ENCODE results near the gene BARD1. TPM values are rescaled to one million over a fixed set of nuclear protein-coding genes. Genes with fewer than 3 reads are reported as not detected.

The BARD1 gene
- total and polyA plus RNA-seq, 2 of the 8 experiments (the other 6 are each of a cell fraction or from before 2014, with no cell fraction given): 11.1 to 29.8 TPM

DNA sequence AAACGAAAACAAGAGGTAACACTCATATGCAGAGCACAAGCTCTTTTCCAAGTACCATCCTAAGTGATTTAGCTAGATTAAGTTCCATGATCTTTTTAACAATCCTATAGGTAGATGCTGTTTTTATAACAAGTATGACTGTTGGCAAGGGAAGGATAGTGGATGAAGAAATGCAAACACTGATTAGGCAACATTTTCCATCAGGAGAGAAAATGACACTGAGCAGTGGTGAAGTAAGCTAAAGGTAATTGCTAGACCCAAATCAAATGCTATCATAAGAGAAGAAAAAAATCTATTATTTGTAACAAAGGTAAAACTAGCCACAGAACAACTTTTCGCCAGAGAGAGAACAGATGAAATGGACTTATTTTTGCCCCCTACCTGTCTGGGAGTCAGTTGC lies 34.3 kb upstream of the BARD1 start:
- H3K56ac ChIP-seq (replicated peaks; ENCODE audit: insufficient read length, low read depth, low read length): no peak overlapping the region
- FAIRE-seq (no peak), DNase-seq (ENCODE audit: low read depth in 1 of 2, low spot score in 2 of 2) (no peak)
- no peak overlapping the region for H2BK120ac ChIP-seq (replicated peaks; ENCODE audit: low read depth, low read length)
- H3K4me3 ChIP-seq (ENCODE audit: extremely low read depth in 1 of 4, insufficient read depth in 2 of 4, low read depth in 3 of 4, low read length in 4 of 4): no peak overlapping the region
- no peaks in the 10 kb centered on the region for H3K36me3 ChIP-seq (ENCODE audit: control insufficient read depth in 2 of 4, insufficient read depth in 4 of 4, low read length in 3 of 4)
- H3K79me1 ChIP-seq (ENCODE audit: low read depth, low read length): no peaks in the 10 kb centered on the region
- no peak overlapping the region for H2BK15ac ChIP-seq (ENCODE audit: low read length)
- no peaks in the 10 kb centered on the region for H3K4me1 ChIP-seq (replicated peaks in 1 of 4; ENCODE audit: control insufficient read depth in 3 of 4, insufficient read depth in 4 of 4, low read length in 3 of 4)
- no peak overlapping the region for H3K14ac ChIP-seq (ENCODE audit: insufficient read length)
- no peak overlapping the region for H2AK5ac ChIP-seq (ENCODE audit: low read depth, low read length)
- WGBS, 2 experiments (ENCODE audit: extremely low coverage in 1 of 2, insufficient coverage in 1 of 2, insufficient read length in 1 of 2, insufficient replicate concordance in 2 of 2, low coverage in 1 of 2, low lambda C conversion rate in 2 of 2, missing lambda C conversion rate in 1 of 2): 83% methylated on average over 2 of the region's 2 CpGs; no CpG with 5 or more reads in 1 of the 2 experiments
- ChIA-PET POLR2A (ENCODE audit: partially characterized antibody) (no interaction called here), CTCF (ENCODE audit: partially characterized antibody) (no interaction called here)
- H3K27me3 ChIP-seq (replicated peaks in 1 of 4; ENCODE audit: control insufficient read depth in 3 of 4, extremely low read depth in 1 of 4, insufficient read depth in 3 of 4, low read length in 3 of 4): no peaks in the 10 kb centered on the region
- no peak overlapping the region for H4K8ac ChIP-seq (ENCODE audit: extremely low read depth, insufficient read depth, low read length)
- H3K27ac ChIP-seq (ENCODE audit: low read depth, low read length): no peak overlapping the region
- H4K91ac ChIP-seq (replicated peaks; ENCODE audit: insufficient read length, low read length): no peak overlapping the region
- H2AFZ ChIP-seq (ENCODE audit: low read length): no peak overlapping the region
- peaks cover 5 to 7% of the 10 kb centered on the region in 2 experiments; a peak in 2 of 4 replicates for H3K9me3 ChIP-seq (ENCODE audit: insufficient read depth in 2 of 2, low read depth in 1 of 2, low read length in 1 of 2)
- no peak overlapping the region for H3K18ac ChIP-seq (ENCODE audit: extremely low read depth, low read length)
- no peaks in the 10 kb centered on the region for H3K79me2 ChIP-seq (ENCODE audit: control insufficient read depth in 1 of 2, insufficient read depth in 2 of 2, low read length in 2 of 2)
- no peak overlapping the region for H3K23ac ChIP-seq (ENCODE audit: insufficient read length)
- no peaks in the 10 kb centered on the region for H3K23me2 ChIP-seq (ENCODE audit: low read depth, low read length)
- H3K4me2 ChIP-seq (ENCODE audit: insufficient read depth in 1 of 2, low read depth in 2 of 2, low read length in 2 of 2): no peak overlapping the region
- no peak overlapping the region for H3K4ac ChIP-seq (replicated peaks; ENCODE audit: insufficient read length, low read depth, low read length)
- no peaks in the 10 kb centered on the region for H4K20me1 ChIP-seq (replicated peaks in 1 of 2; ENCODE audit: control insufficient read depth in 1 of 2, insufficient read depth in 2 of 2, low read length in 2 of 2)
- H2BK5ac ChIP-seq (ENCODE audit: low read depth, low read length): no peak overlapping the region
- H4K5ac ChIP-seq (ENCODE audit: insufficient read length, low read depth, low read length): no peak overlapping the region
- H2BK20ac ChIP-seq (ENCODE audit: low read length): no peak overlapping the region
- H3K9ac ChIP-seq (replicated peaks in 1 of 4; ENCODE audit: extremely low read depth in 1 of 4, low read depth in 3 of 4, low read length in 3 of 4): no peak overlapping the region
- no peak overlapping the region for H2BK12ac ChIP-seq (ENCODE audit: low read depth, low read length)
- TF ChIP-seq TEAD4 (IDR thresholded peaks at IDR 0.05; ENCODE audit: low read depth, low read length) (no peak), KDM4A (IDR thresholded peaks at IDR 0.05; ENCODE audit: low read depth, low read length, severe bottlenecking) (no peak), FOSL1 (IDR thresholded peaks at IDR 0.05; ENCODE audit: insufficient read depth, low read depth, low read length) (no peak), SIRT6 (IDR thresholded peaks at IDR 0.05; ENCODE audit: low read length) (no peak), SP1 (IDR thresholded peaks at IDR 0.05; ENCODE audit: low read depth, low read length) (no peak), TAF1 (IDR thresholded peaks at IDR 0.05; ENCODE audit: low read depth, low read length) (no peak), CBX8 (IDR thresholded peaks at IDR 0.05; ENCODE audit: borderline replicate concordance, low read depth, low read length) (no peak), NRF1 (IDR thresholded peaks at IDR 0.05; ENCODE audit: low read depth, low read length) (no peak), POLR2AphosphoS5 (IDR thresholded peaks at IDR 0.05; ENCODE audit: low read depth, low read length) (no peak), SAP30 (IDR thresholded peaks at IDR 0.05; ENCODE audit: insufficient read depth, insufficient replicate concordance, low read length) (no peak), HDAC6 (IDR thresholded peaks at IDR 0.05; ENCODE audit: low read depth, low read length) (no peak), KDM1A (IDR thresholded peaks at IDR 0.05; ENCODE audit: borderline replicate concordance, low read length) (no peak), POLR2A (IDR thresholded peaks at IDR 0.05; ENCODE audit: control extremely low read depth in 1 of 2, low read depth in 2 of 2, low read length in 2 of 2) (no peak), TBP (IDR thresholded peaks at IDR 0.05; ENCODE audit: low read depth, low read length) (no peak), RNF2 (IDR thresholded peaks at IDR 0.05; ENCODE audit: borderline replicate concordance, low read depth, low read length, missing control alignments, poor library complexity, severe bottlenecking) (no peak), SUZ12 (IDR thresholded peaks at IDR 0.05; ENCODE audit: low read length) (no peak)
